GM12872 (cell line): ENCODE results near the gene TCHH.

Source experiments
- CTCF ChIP-seq: IDR thresholded peaks from 3 replicates; pipeline ENCODE4 v1.5.1; 2011; ENCODE audit warnings: low read depth, mild to moderate bottlenecking, low read length, moderate library complexity; ENCODE audit not compliant: insufficient read depth

TCHH gene

GRCh38 chr1:152110860-152111514, 4.3 kb downstream of the TCHH start:
- no peak for TF ChIP-seq CTCF

GRCh38 chr1:152110365-152110859, 4.8 kb downstream of the TCHH start:
- no peak for TF ChIP-seq CTCF

GRCh38 chr1:152109998-152110294, 5.3 kb downstream of the TCHH start:
- TF ChIP-seq CTCF: no peak

- TF ChIP-seq CTCF: no peak
Measured at GRCh38 chr1:152109231-152109997, 5.8 kb downstream of the TCHH start.

GRCh38 chr1:152108882-152109222, 6.4 kb downstream of the TCHH start:
- TF ChIP-seq CTCF: no peak

GRCh38 chr1:152107984-152108881, 7.0 kb downstream of the TCHH start:
- no peak for TF ChIP-seq CTCF
